HEK293T (cell line): Measurements from ENCODE around the gene LAG3.
A peak's percentile ranks its signal among the peaks of the same experiment; 100 is the strongest.

Experiments
- CTCF ChIA-PET: fragments of 350-600 bp; formaldehyde crosslinking; extraction: SDS; loops from one replicate; lab custom pipeline; 2021; ENCODE audit warnings: antibody characterized with exemption, inconsistent platforms; lab: Yijun Ruan, JAX
- POLR2A ChIA-PET: fragments of 350-600 bp; formaldehyde crosslinking; extraction: SDS; loops from one replicate; lab custom pipeline; 2020; ENCODE audit warnings: antibody characterized with exemption, inconsistent platforms; lab: Yijun Ruan, JAX
- DNase-seq: peaks from one replicate; pipeline ENCODE4 v3.0.0; 2012; ENCODE audit warnings: mixed read lengths; ENCODE audit errors: extremely low spot score
- ARNT ChIP-seq: fragments of 450-650 bp; IDR thresholded peaks from 2 replicates; pipeline ENCODE4 v1.6.1; 2017; ENCODE audit warnings: mild to moderate bottlenecking
- BHLHE40 ChIP-seq: fragments of 450-650 bp; IDR thresholded peaks from 2 replicates; pipeline ENCODE4 v1.6.1; 2016; ENCODE audit warnings: mild to moderate bottlenecking, moderate library complexity, borderline replicate concordance
- CTBP1 ChIP-seq: fragments of 450-650 bp; IDR thresholded peaks from 2 replicates; pipeline ENCODE4 v1.6.1; 2016; ENCODE audit warnings: borderline replicate concordance
- ELF4 ChIP-seq: fragments of 450-650 bp; IDR thresholded peaks from 2 replicates; pipeline ENCODE4 v1.6.1; 2017; ENCODE audit warnings: antibody characterized with exemption
- FOXA1 ChIP-seq: fragments of 450-650 bp; IDR thresholded peaks from 2 replicates; pipeline ENCODE4 v1.6.1; 2016; ENCODE audit warnings: mild to moderate bottlenecking
- FOXK2 ChIP-seq: fragments of 450-650 bp; IDR thresholded peaks from 2 replicates; pipeline ENCODE4 v1.6.1; 2016; ENCODE audit warnings: mild to moderate bottlenecking
- FOXM1 ChIP-seq: fragments of 450-650 bp; IDR thresholded peaks from 2 replicates; pipeline ENCODE4 v1.6.1; 2017; ENCODE audit warnings: mild to moderate bottlenecking, borderline replicate concordance
- HDGF ChIP-seq: fragments of 450-650 bp; IDR thresholded peaks from 2 replicates; pipeline ENCODE4 v1.6.1; 2017; ENCODE audit warnings: antibody characterized with exemption, borderline replicate concordance
- L3MBTL2 ChIP-seq: fragments of 450-650 bp; conservative IDR thresholded peaks from 2 replicates; pipeline ENCODE4 v1.6.1; 2016; ENCODE audit warnings: mild to moderate bottlenecking
- LEF1 ChIP-seq: fragments of 450-650 bp; IDR thresholded peaks from 2 replicates; pipeline ENCODE4 v1.6.1; 2017; ENCODE audit warnings: mild to moderate bottlenecking, borderline replicate concordance
- NFRKB ChIP-seq: fragments of 450-650 bp; IDR thresholded peaks from 2 replicates; pipeline ENCODE4 v1.6.1; 2016; ENCODE audit warnings: mild to moderate bottlenecking, moderate library complexity
- SP1 ChIP-seq: fragments of 450-650 bp; IDR thresholded peaks from 2 replicates; pipeline ENCODE4 v1.6.1; 2017
- SUZ12 ChIP-seq: fragments of 450-650 bp; IDR thresholded peaks from 2 replicates; pipeline ENCODE4 v1.6.1; 2016; ENCODE audit warnings: mild to moderate bottlenecking
- TARDBP ChIP-seq: fragments of 450-650 bp; IDR thresholded peaks from 2 replicates; pipeline ENCODE4 v1.6.1; 2016
- ZNF384 ChIP-seq: fragments of 450-650 bp; IDR thresholded peaks from 2 replicates; pipeline ENCODE4 v1.6.1; 2016
- TF ChIP-seq, protein P1 (sequence below): fragments of 450-650 bp; IDR thresholded peaks from 2 replicates; pipeline ENCODE4 v1.6.1; 2016

LAG3 gene

DNA sequence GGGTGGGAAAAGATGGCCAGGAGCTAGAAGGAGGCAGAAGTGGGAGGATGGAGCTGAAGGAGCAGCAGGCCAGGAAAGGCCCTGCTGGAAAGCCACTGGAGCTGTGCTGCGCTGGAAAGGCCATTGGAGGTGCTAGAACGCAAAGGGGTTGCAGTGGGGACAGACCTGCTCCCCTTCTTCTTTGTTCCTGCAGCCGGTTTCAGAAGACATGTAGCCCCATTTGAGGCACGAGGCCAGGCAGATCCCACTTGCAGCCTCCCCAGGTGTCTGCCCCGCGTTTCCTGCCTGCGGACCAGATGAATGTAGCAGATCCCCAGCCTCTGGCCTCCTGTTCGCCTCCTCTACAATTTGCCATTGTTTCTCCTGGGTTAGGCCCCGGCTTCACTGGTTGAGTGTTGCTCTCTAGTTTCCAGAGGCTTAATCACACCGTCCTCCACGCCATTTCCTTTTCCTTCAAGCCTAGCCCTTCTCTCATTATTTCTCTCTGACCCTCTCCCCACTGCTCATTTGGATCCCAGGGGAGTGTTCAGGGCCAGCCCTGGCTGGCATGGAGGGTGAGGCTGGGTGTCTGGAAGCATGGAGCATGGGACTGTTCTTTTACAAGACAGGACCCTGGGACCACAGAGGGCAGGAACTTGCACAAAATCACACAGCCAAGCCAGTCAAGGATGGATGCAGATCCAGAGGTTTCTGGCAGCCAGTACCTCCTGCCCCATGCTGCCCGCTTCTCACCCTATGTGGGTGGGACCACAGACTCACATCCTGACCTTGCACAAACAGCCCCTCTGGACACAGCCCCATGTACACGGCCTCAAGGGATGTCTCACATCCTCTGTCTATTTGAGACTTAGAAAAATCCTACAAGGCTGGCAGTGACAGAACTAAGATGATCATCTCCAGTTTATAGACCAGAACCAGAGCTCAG is 47.0 kb downstream of the LAG3 start:
- ChIA-PET CTCF (no interaction called here), POLR2A (interaction anchor here (2.7 kb wide), 1 partner anchor 130 kb away, joined by 9 read pairs; the partner anchor contains the start of gene ZNF384)
- DNase-seq = no peak
- no peak for TF ChIP-seq ZNF384
- no peak for TF ChIP-seq FOXA1
- TF ChIP-seq ARNT = no peak

DNA sequence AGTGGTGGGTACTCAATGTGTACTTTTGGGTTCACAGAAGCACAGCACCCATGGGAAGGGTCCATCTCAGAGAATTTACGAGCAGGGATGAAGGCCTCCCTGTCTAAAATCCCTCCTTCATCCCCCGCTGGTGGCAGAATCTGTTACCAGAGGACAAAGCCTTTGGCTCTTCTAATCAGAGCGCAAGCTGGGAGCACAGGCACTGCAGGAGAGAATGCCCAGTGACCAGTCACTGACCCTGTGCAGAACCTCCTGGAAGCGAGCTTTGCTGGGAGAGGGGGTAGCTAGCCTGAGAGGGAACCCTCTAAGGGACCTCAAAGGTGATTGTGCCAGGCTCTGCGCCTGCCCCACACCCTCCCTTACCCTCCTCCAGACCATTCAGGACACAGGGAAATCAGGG is 47.8 kb downstream of the LAG3 start:
- DNase-seq = no peak
- ChIA-PET CTCF (interaction anchor here (1.0 kb wide), 1 partner anchor 67 kb away, joined by 3 read pairs; the partner anchor contains the start of gene MLF2), POLR2A (interaction anchor here (1.8 to 5.7 kb wide), 3 partner anchors 52 to 131 kb away, joined by 9 to 46 read pairs (median 9); partner anchors contain the start of genes COPS7A, PTMS and ZNF384)
- TF ChIP-seq NFRKB (no peak), ELF4 (no peak), BHLHE40 (no peak), SUZ12 (no peak), TARDBP (no peak), SP1 (no peak), LEF1 (no peak), ZNF384 (no peak), FOXA1 (no peak), L3MBTL2 (no peak), CTBP1 (no peak), FOXK2 (no peak), HDGF (no peak), ARNT (no peak), FOXM1 (no peak)
- TF ChIP-seq, protein P1, sequence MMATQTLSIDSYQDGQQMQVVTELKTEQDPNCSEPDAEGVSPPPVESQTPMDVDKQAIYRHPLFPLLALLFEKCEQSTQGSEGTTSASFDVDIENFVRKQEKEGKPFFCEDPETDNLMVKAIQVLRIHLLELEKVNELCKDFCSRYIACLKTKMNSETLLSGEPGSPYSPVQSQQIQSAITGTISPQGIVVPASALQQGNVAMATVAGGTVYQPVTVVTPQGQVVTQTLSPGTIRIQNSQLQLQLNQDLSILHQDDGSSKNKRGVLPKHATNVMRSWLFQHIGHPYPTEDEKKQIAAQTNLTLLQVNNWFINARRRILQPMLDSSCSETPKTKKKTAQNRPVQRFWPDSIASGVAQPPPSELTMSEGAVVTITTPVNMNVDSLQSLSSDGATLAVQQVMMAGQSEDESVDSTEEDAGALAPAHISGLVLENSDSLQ = no peak

DNA sequence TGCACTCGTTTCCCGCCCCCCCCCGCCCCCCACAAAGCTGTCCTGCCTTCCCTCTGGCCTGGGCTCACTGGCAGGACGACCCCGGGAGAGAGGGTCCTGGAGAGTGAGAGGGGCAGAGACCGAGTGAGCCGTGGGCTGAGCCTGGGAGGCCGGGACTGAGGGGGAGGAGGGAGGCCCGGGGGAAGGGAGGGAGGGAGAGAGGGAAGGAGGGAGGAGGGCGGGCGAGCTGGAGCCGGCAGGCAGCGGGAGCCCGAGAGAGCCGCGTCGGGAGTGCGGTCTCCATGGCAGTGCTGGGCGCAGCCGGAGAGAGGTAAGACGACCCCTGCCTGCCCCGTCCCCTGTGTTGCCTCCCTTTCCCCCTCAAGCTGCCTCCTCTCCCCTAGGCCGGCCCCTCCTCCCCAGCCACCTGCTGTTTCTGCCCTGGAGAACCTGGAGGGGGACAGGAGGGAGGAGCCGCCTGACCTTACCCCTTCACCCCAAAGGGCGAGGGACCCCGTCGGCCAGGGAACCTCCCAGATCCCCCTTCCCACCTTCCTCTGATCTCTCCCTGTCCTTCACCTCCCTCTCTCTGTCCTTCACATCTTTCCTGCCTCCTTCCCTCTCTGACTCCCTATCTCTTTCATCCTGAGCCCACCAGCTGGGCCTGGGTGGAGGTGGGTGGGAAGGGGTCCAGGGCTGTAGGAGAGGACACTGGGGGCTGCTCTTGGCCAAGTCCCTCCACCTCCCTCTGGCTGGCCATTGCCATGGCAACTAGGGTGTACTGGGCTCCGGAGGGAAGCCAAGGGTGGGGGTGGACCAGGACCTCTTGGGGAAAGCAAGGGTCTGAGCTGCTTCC is 49.5 kb downstream of the LAG3 start, which contains the start of gene GPR162:
Gene GPR162 (plus strand): TSS at position 231 of the 835 bp plus-strand sequence. CDS start 2,078 bp downstream, outside the sequence.
- ChIA-PET CTCF (interaction anchor here (0.6 to 2.1 kb wide), 8 partner anchors 14 to 206 kb away, joined by 3 to 15 read pairs (median 6); partner anchors contain the start of genes COPS7A and MLF2), POLR2A (interaction anchor here (0.9 to 5.7 kb wide), 17 partner anchors 8 to 133 kb away, joined by 3 to 73 read pairs (median 3); partner anchors contain the start of genes CD4, CDCA3, COPS7A and LAG3)

DNA sequence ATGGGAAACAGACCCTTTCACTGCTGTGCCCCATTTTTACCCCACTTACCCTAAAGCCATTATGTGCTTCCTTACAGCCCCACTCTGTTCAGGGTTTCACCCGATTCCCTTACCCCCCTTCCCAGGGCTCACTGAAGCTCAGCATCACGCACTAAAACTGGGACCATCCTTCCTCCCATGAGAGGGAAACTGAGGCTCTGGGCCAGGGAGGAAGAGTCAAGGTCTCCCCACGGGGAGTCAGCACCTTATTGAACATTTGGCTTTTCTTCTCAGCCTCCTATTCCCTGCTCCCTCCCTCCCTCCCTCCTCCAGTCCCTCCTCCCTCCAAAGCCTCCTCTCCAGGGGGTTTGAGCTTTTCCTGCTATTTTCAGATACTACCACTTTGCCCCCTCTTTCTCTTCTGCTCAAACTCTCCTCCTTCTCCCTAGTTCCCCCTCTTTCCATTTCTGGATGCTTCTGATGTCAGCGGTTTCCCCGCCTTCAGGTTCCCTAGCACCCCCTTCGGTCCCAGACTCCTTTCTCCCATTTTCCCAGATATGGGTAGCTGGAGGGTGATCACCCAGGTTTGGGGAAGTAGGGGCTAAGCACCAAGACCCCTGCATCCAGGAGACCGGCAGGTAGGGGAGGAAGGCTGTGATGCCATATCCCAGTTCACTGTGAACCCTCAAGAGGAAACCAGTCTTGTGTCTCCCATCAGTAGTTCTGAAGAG is 50.3 kb downstream of the LAG3 start:
- ChIA-PET POLR2A (interaction anchor here (0.9 to 5.7 kb wide), 8 partner anchors 15 to 133 kb away, joined by 3 to 73 read pairs (median 7); partner anchors contain the start of genes CD4, MLF2, PTMS and ZNF384), CTCF (interaction anchor here (0.6 to 2.1 kb wide), 7 partner anchors 50 to 265 kb away, joined by 4 to 15 read pairs (median 5); partner anchors contain the start of genes COPS7A and MLF2)
- DNase-seq = no peak
- TF ChIP-seq BHLHE40 = no peak
- TF ChIP-seq HDGF = no peak
- TF ChIP-seq, protein P1 = no peak
- no peak for TF ChIP-seq SP1
- TF ChIP-seq FOXM1 = no peak
- TF ChIP-seq FOXA1 = no peak

More for the DNA sequence above, 49.5 kb downstream of the LAG3 start, which contains the start of gene GPR162:
- DNase-seq = peak; percentile 66
- no peak for TF ChIP-seq ELF4
- TF ChIP-seq ARNT = no peak
- TF ChIP-seq CTBP1 = no peak
- TF ChIP-seq LEF1 = no peak

DNA sequence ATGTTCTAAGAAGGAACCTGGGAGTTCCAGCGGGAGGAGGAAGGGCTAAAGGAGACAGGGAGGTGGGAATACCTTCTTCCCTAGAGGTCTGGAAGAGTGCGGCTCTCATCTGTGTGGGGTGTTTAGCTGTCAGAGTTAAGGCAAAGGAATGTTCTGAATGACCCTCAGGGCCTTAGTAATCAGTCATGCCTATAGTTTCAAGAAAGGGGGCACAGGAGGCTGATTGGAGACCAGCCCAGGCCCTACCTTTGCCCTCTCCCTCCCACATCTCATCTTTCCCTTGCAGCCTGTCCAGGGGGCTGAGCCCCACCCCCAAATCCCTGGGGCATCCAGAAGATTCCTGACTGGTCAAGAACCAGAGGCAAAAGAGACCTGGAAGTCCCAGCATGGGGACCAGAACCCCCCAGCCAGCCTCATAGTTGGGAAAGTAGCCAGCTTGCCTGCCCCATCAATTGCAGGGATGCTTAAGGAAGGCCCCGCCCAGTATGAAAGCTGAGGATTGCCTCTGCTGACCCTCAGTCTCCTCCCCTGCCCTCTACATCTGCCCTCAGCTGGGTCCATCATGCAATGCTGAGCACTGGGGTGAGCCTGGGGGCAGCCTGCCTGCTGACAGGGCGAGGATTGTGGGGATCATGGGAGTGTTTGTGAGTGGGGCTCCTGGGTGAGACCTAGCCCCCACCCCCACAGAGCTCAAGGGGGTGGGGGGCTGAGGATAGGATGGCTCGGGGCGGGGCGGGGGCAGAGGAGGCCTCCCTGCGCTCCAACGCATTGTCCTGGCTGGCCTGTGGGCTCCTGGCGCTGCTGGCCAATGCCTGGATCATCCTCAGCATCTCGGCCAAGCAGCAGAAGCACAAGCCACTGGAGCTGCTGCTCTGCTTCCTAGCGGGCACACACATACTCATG is 51.1 kb downstream of the LAG3 start:
- ChIA-PET CTCF (interaction anchor here (0.5 to 2.5 kb wide), 5 partner anchors 40 to 266 kb away, joined by 4 to 28 read pairs (median 5); partner anchors contain the start of gene MLF2), POLR2A (interaction anchor here (1.1 to 5.7 kb wide), 6 partner anchors 31 to 134 kb away, joined by 3 to 73 read pairs (median 8); partner anchors contain the start of genes COPS7A, MLF2, PTMS and ZNF384)
- TF ChIP-seq LEF1 (no peak), TARDBP (no peak), FOXK2 (no peak), ARNT (no peak), CTBP1 (no peak), L3MBTL2 (no peak), FOXM1 (no peak), NFRKB (no peak), FOXA1 (no peak), ZNF384 (no peak), SUZ12 (no peak), SP1 (no peak), ELF4 (no peak)
- TF ChIP-seq, protein P1 = no peak
- no peak for DNase-seq
